NT2/D1 (cell line): ENCODE data around the gene ABCB8.

Experiments
- YY1 ChIP-seq: IDR thresholded peaks from 2 replicates; pipeline ENCODE4 v1.6.1; 2011; ENCODE audit not compliant: insufficient read length, insufficient read depth
- ZNF274 ChIP-seq: IDR thresholded peaks from 2 replicates; pipeline ENCODE4 v1.6.1; 2011; ENCODE audit warnings: mild to moderate bottlenecking, low read depth, low read length

GRCh38 chr7:151040616-151041375 lies 12.5 kb downstream of the ABCB8 start:
- TF ChIP-seq YY1 (no peak), ZNF274 (no peak)
